Naive thymus-derived CD8-positive, alpha-beta T cell (primary cell): ENCODE results near the gene FOXO6. TPM values are rescaled to one million over a fixed set of nuclear protein-coding genes. Genes with fewer than 3 reads are reported as not detected.
"Not testable (repeated sequence)": the region's sequence is repeated elsewhere in the genome, so short reads cannot be mapped to it uniquely, and the experiment has no call there.

Experiments used
- ATAC-seq, 2 donors: fragments of 150-1000 bp; cut with Tn5 transposase in 1 of 2; sonication (Bioruptor Pico), chemical (Tn5 transposase) in 1 of 2; 1 replicate in 1 of 2; 2 replicates in 1 of 2; pipeline ENCODE4 v1.10.0; 2021; ENCODE audit warnings: mild to moderate bottlenecking in 2 of 2, moderate library complexity in 2 of 2
- POLR2A ChIA-PET: fragments of 350-600 bp; sonication (Branson Sonifier 250); formaldehyde crosslinking; loops from one replicate; lab custom pipeline; 2021; ENCODE audit warnings: antibody characterized with exemption; lab: Charles Lee
- DNase-seq, 10 donors: peaks; one replicate each; pipeline versions ENCODE4 v3.0.0 to v3.0.0-alpha.2; 2020 to 2022
- H3K27ac Mint-ChIP-seq, 10 donors: one replicate each; pipeline ENCODE4 v1.8.0; 2020 to 2022; ENCODE audit warnings: mild to moderate bottlenecking in 10 of 10, mixed read lengths in 10 of 10, moderate library complexity in 4 of 10, inconsistent platforms in 1 of 10
- H3K27me3 Mint-ChIP-seq, 5 donors: one replicate each; pipeline ENCODE4 v1.8.0; 2021 to 2022; ENCODE audit warnings: mixed read lengths in 5 of 5
- H3K36me3 Mint-ChIP-seq, 3 donors: one replicate each; pipeline ENCODE4 v1.8.0; 2020 to 2022; ENCODE audit warnings: mixed read lengths in 3 of 3, mild to moderate bottlenecking in 2 of 3, inconsistent platforms in 1 of 3
- H3K4me1 Mint-ChIP-seq, 4 donors: one replicate each; pipeline ENCODE4 v1.8.0; 2021 to 2022; ENCODE audit warnings: mixed read lengths in 4 of 4
- H3K4me3 Mint-ChIP-seq, 10 donors: one replicate each; pipeline ENCODE4 v1.8.0; 2020 to 2022; ENCODE audit warnings: mild to moderate bottlenecking in 10 of 10, mixed read lengths in 10 of 10, moderate library complexity in 6 of 10, inconsistent platforms in 1 of 10
- H3K9me3 Mint-ChIP-seq, 9 donors: one replicate each; pipeline ENCODE4 v1.8.0; 2020 to 2022; ENCODE audit warnings: mixed read lengths in 9 of 9, mild to moderate bottlenecking in 3 of 9, inconsistent platforms in 1 of 9, moderate library complexity in 1 of 9
- polyA plus RNA-seq, 3 donors: library from polyadenylated mRNA; unstranded; fragments of 300-500 nt; fragmentation: Illumina TruSeq; gene quantifications; one replicate each; pipeline ENCODE4 v1.2.3, GENCODE V29; 2021
- total RNA-seq, 8 experiments: library from RNA in 2 of 8; stranded (reverse) in 2 of 8; gene quantifications; one replicate each; pipeline ENCODE4 v1.2.3 and lab custom pipeline; 2021 to 2026

FOXO6 gene
- total and polyA plus RNA-seq, 5 experiments from 2014 or later = 0.19 TPM; not detected in 4

DNA sequence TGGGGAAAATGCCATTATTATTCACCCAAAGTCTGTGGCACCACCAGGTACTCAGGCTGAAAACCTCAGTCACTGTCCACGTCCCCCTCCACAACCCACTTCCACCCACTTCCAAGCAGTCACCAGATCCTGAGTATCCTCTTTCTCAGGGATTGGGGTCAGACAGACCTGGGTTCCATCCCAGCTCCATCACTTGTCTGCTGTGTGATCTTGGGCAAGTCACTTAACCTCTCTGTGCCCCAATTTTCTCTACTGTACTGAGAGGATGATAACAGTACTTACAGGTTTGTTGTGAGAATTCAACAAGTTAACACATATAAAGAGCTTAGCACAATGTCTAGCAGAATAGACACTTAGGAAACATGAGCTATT, 29.7 kb upstream of the FOXO6 start:
- no peaks in the 10 kb centered on the region for H3K36me3 Mint-ChIP-seq
- DNase-seq (no peak), ATAC-seq (no peak)
- H3K4me1 Mint-ChIP-seq = no peaks in the 10 kb centered on the region
- peaks cover 2 to 15% (median 8%) of the 10 kb centered on the region in 5 donors for H3K27me3 Mint-ChIP-seq
- H3K4me3 Mint-ChIP-seq = no peak overlapping the region
- peaks cover 0 to 7% (median 3%) of the 10 kb centered on the region in 9 donors for H3K9me3 Mint-ChIP-seq
- no peak overlapping the region for H3K27ac Mint-ChIP-seq
- POLR2A ChIA-PET = no interaction called here

DNA sequence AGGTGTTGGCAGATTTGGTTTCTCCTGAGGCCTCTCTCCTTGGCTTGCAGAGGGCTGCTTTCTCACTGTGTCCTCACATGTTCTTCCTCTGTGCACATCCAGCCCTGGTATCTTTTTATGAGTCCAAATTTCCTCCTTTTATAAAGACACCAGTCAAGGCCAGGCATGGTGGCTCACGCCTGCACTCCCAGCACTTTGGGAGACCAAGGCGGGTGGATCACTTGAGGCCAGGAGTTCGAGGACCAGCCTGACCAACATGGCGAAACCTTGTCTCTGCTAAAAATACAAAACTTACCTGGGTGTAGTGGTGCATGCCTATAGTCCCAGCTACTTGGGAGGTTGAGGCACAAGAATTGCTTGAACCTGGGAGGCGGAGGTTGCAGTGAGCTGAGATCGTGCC, 29.1 kb upstream of the FOXO6 start:
- H3K36me3 Mint-ChIP-seq, ATAC-seq, H3K27ac Mint-ChIP-seq, H3K4me1 Mint-ChIP-seq, H3K9me3 Mint-ChIP-seq, POLR2A ChIA-PET, DNase-seq, H3K4me3 Mint-ChIP-seq: not testable (repeated sequence)
- peaks cover 4 to 21% (median 11%) of the 10 kb centered on the region in 5 donors for H3K27me3 Mint-ChIP-seq

DNA sequence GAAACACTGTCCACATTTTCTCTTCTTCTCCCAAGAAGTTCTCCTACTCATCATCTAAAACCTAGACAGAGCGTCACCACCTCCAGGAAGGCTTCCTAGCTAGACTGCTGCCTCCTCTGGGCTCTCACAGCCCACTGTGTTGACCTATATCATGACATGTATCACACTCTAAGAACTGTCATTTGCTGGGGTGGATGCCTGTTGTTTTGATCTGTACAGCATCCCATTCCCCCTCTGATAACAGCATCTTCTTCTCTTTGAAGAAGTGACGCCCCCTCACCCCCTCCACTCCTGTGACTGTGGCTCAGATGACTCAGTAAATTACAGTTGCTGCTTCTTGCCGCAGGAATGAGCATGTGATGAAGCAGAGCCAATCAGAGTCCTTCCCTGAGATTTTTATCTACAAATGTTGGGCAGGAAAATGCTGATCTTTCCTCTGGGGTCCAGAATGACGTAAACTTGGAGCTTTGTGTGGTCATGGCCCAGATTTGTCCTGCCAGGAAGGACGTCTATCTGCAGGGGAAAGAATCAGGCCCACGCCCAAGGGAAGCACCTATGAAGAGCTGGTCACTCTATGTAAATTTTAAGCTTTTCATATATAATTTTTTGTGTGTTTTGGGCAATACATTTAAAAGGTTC, 28.0 kb upstream of the FOXO6 start:
- Mint-ChIP-seq H3K36me3 (no peaks in the 10 kb centered on the region), H3K4me3 (no peak overlapping the region), H3K9me3 (peaks cover 0 to 13% (median 5%) of the 10 kb centered on the region in 9 donors), H3K27me3 (peaks cover 4 to 25% (median 12%) of the 10 kb centered on the region in 5 donors), H3K4me1 (no peaks in the 10 kb centered on the region), H3K27ac (peak overlapping the region in 1 of 10 donors; percentile 25)
- ATAC-seq (no peak), DNase-seq (no peak)
- POLR2A ChIA-PET = no interaction called here

DNA sequence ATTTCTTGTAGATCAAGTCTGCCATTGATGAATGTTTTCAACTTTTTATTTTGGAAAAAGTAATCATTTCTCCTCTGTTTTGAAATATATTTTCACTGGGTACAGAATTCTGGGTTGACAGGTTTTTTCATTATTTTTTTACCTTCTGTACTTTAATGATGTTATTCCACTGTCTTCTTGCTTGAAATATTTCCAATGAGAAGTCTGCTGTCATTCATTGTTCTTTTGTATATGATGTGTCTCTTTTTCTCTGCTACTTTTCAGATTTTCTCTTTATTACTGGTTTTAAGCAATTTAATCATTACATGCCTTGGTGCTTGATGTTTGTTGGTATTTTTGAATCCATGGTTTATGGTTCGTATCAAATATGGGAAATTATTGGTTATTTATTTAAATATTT, 22.4 kb upstream of the FOXO6 start:
- peaks cover 0 to 8% (median 2%) of the 10 kb centered on the region in 3 donors for H3K36me3 Mint-ChIP-seq
- peaks cover 0 to 38% (median 19%) of the 10 kb centered on the region in 9 donors for H3K9me3 Mint-ChIP-seq
- no peak overlapping the region for H3K4me3 Mint-ChIP-seq
- ATAC-seq (no peak), DNase-seq (no peak)
- H3K27ac Mint-ChIP-seq = no peak overlapping the region
- POLR2A ChIA-PET = no interaction called here
- peaks cover 0 to under 1% (median 0%) of the 10 kb centered on the region in 4 donors for H3K4me1 Mint-ChIP-seq
- H3K27me3 Mint-ChIP-seq = peaks cover 10 to 49% (median 23%) of the 10 kb centered on the region in 5 donors

DNA sequence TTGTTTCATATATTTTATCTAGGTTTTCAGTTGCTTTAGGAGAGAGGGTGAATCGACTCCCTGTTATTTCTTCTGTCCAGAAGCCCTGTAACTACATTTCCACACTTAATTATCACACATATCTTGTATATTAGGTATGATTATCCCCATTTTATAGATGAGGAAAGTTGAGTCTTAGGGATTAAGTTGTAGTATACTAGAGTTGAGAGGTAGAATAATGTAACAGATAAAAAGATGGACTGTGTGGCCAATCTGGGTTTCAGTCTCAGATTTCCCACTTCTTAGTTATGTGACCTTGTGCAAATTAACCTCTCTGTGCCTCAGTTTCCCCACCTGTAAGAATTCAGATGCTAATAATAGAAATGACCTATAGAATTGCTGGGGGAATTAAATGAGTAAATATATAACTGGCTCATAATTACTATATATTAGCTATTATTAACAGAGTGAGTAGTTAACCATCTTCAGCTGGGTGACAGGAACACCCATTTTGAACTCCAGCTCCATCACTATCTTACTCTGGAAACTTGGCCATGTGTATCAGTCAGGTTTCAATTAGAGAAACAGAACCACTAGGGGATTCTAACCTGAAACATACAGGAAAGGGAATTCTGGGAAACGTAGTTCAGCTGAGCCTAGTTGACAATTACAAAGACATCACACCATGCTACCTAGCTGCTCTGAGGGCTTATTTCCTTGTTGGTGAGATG, 20.4 kb upstream of the FOXO6 start:
- DNase-seq (no peak), ATAC-seq (no peak)
- H3K27ac Mint-ChIP-seq = no peak overlapping the region
- POLR2A ChIA-PET = no interaction called here
- peaks cover 0 to 8% (median 2%) of the 10 kb centered on the region in 3 donors for H3K36me3 Mint-ChIP-seq
- H3K4me3 Mint-ChIP-seq = no peak overlapping the region
- H3K27me3 Mint-ChIP-seq = peaks cover 4 to 40% (median 24%) of the 10 kb centered on the region in 5 donors
- peaks cover 1 to 12% (median 7%) of the 10 kb centered on the region in 4 donors for H3K4me1 Mint-ChIP-seq
- H3K9me3 Mint-ChIP-seq = peaks cover 0 to 31% (median 16%) of the 10 kb centered on the region in 9 donors

DNA sequence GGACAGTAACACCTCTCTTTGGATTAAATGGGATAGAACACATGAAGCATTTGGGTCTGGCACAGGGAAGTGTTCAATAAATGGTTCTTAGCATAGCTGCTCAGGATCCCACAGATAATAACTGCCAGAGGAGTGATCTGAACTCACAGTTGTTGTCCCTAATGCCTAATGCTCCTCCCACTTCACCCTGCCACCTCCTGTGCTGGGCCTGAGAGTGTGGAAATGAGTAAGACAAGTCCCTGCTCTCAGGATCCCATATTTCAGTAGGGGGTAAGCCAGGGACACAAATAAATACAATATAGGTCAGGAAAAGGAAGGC, 19.9 kb upstream of the FOXO6 start:
- DNase-seq = no peak
- Mint-ChIP-seq H3K27me3 (peaks cover 3 to 35% (median 23%) of the 10 kb centered on the region in 5 donors), H3K27ac (no peak overlapping the region), H3K36me3 (peaks cover 0 to 8% (median 2%) of the 10 kb centered on the region in 3 donors), H3K4me3 (no peak overlapping the region), H3K4me1 (peaks cover 1 to 12% (median 7%) of the 10 kb centered on the region in 4 donors), H3K9me3 (peaks cover 0 to 31% (median 16%) of the 10 kb centered on the region in 9 donors)
- POLR2A ChIA-PET = no interaction called here
- no peak for ATAC-seq

DNA sequence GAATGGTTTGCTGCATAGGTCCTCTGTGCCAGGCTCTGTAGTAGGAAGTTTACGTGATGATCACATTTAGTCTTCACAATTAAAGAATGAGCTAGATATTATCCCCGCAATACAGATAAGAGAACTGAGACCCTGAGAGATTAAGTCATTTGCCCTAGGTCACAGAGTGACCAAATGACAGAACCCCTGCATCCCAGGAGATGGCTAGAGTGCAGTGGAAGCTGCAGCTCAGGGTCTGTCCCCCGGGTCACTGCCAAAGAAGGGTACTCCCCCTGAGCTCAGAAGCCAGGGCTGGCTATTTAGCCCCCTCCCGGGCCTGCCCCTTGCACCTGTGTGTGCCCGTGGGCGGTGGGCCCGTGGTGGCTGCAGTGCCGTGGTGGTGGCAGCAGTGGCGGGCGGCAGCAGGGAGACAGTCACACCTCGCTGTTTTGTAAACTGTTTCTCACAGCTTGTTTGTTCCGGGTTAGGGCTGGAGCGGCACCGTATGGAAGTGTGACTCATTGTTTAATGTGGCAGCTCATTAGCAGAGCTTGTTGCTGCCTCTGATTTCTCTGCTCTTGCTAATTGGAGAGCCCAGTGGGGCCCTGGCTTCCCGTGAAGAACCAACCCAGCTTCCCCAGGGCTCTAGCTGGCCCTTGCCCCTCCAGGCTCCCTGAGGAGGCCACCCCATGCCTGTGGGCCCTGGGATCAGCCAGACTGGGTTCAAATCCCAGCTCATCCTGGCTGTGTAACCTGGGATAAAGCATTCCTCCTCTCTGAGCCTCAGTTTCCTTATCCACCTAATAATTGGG, 19.3 kb upstream of the FOXO6 start:
- H3K4me3 Mint-ChIP-seq = no peak overlapping the region
- no peak overlapping the region for H3K27ac Mint-ChIP-seq
- DNase-seq (no peak), ATAC-seq (no peak)
- H3K36me3 Mint-ChIP-seq = peaks cover 0 to 8% (median 2%) of the 10 kb centered on the region in 3 donors
- peaks cover 1 to 12% (median 7%) of the 10 kb centered on the region in 4 donors for H3K4me1 Mint-ChIP-seq
- peaks cover 2 to 29% (median 20%) of the 10 kb centered on the region in 5 donors for H3K27me3 Mint-ChIP-seq
- peaks cover 0 to 31% (median 16%) of the 10 kb centered on the region in 9 donors for H3K9me3 Mint-ChIP-seq
- POLR2A ChIA-PET = no interaction called here

DNA sequence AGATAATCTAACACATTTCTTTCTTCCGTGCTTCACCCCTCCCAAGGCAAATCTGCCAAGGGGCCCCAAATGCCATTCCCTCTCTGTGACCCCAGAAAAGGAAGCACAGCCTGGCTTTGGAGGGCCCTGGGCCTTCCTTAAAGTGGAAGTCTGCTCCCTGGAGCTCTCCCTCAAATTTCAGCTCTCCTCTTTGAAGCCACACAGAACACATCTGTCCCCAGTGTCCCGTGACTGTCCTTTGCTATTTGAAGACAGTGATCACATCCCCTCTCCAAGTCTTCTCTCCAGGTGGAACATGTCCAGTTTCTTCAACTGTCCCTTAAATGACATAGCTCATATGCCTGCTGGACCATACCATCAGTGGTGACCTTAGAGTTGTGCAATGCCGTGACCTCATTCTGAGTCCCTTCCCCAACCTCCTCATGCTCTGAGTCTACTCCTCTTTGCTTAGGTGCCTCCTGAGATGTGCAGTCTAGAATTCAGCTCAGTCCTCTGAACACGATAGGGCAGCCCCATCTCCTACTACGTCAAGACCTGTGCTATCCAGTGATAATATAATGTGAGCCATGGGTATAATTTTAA, 18.4 kb upstream of the FOXO6 start:
- Mint-ChIP-seq H3K27me3 (peaks cover 2 to 25% (median 22%) of the 10 kb centered on the region in 5 donors), H3K27ac (no peak overlapping the region), H3K9me3 (peaks cover 0 to 29% (median 16%) of the 10 kb centered on the region in 9 donors), H3K36me3 (peaks cover 0 to 8% (median 2%) of the 10 kb centered on the region in 3 donors), H3K4me3 (no peak overlapping the region), H3K4me1 (peaks cover 1 to 12% (median 7%) of the 10 kb centered on the region in 4 donors)
- ATAC-seq (no peak), DNase-seq (no peak)
- POLR2A ChIA-PET = no interaction called here

DNA sequence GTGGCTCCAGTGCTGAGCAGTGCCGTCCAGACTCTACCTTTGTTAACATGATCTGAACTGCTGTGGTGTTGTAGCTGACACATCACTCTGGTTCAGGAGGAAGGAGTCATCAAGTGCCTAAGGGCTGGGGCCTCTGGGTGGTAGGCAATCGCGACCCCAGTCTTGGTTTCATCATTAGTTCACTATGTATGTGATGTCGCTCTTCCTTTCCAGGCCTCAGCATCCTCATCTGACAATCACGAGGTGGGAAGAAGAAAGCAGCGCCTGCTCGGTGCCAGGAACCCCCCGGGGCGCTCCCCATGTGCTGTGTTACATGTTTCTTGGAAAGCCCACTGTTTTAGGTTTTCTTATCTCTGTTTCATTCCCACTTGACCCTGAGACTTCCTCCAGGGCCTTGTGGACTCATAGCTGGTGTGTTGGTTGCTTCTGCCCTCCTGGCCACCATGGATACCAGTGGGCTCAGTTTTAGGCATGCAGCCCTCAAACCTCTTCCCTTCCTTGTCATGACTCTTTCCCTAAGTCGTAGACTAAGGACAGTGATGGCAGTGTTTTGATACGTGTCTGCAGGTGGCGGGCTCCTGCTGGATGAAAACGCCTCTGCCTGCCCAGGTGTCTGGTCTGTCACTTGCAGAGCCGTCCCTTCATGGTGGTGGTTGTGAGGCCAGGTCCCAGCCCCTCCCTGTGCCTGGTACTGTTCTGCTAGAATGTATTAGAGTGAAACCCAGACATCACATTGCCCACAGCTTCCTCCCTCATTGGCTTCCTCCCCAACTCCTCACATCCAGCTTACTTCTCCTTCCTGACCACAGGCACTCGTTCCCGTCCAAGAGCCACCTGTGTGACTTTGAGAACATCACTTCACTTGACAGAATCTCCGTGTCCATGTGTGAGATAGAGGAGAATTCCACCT, 17.2 kb upstream of the FOXO6 start:
- peak overlapping the region in 1 of 10 donors; percentile 15 for H3K4me3 Mint-ChIP-seq
- H3K27me3 Mint-ChIP-seq = peaks cover 2 to 24% (median 19%) of the 10 kb centered on the region in 5 donors
- POLR2A ChIA-PET = no interaction called here
- H3K27ac Mint-ChIP-seq = peak overlapping the region in 3 of 10 donors; percentile 56 to 60 (median 59)
- no peak for DNase-seq
- peaks cover 1 to 12% (median 7%) of the 10 kb centered on the region in 4 donors for H3K4me1 Mint-ChIP-seq
- peaks cover 0 to 8% (median 0%) of the 10 kb centered on the region in 3 donors for H3K36me3 Mint-ChIP-seq
- peaks cover 0 to 17% (median 4%) of the 10 kb centered on the region in 9 donors for H3K9me3 Mint-ChIP-seq
- no peak for ATAC-seq

DNA sequence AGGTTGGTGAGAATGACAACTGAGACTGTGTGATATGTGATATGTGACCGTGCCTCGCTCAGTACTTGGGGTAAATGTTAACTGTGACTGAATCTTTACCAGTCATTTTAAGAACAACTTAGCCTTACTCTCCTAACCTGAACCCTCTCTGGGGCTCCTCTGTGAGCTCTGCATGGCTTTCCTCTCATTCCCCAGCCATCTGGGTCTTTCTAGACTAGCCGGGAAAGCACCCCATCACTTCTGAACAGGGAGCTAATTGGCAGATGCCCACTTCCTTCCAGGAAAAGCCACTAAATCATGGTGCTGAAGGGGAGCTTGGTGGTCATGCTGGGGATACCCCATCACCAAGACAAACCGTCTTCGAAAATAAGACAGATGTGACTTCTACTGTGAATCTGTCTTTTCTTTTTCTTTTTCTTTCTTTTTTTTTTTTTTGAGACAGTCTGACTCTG, 16.5 kb upstream of the FOXO6 start:
- Mint-ChIP-seq H3K4me1 (peaks cover 1 to 12% (median 7%) of the 10 kb centered on the region in 4 donors), H3K9me3 (peaks cover 0 to 11% (median 4%) of the 10 kb centered on the region in 9 donors), H3K27ac (peak overlapping the region in 2 of 10 donors; percentile 59 to 60), H3K4me3 (no peak overlapping the region), H3K27me3 (peaks cover 2 to 25% (median 19%) of the 10 kb centered on the region in 5 donors), H3K36me3 (peaks cover 0 to 8% (median 0%) of the 10 kb centered on the region in 3 donors)
- POLR2A ChIA-PET = interaction anchor here (0.7 kb wide), 1 partner anchor 1663 kb away, joined by 3 read pairs; no protein-coding TSS in a partner anchor
- DNase-seq (no peak), ATAC-seq (peak in 1 of 2 donors; percentile 32)

DNA sequence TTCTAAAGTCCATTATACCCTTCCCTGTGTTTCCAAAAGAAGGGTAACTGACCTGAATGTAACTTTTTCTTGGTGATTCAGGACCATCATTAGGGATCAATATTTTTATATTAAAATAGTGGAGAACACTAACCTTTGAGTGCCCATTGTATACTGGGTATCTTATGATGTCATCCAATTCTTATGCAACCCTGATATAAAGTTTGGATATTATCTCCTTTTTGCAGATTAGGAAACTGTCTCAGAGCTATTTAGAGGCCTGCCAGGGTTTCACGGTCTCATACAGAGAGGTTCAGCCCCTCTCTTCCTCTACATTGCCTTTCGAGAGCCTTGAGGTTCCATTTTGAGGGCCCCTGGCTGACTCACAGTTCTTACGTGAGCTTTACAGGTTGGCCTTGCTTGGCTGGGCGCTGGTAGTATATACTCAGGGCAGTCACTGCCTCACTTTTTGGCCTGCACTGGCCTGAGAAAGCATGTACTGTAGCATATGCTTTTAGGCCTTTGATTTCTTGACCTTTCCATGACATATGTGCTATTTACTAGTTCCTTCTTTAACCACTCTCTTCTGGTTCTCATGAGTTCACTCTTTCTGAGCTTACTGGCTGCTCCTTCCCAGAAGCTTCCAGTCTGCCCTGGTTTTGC, 15.7 kb upstream of the FOXO6 start:
- no peak overlapping the region for H3K27ac Mint-ChIP-seq
- DNase-seq = no peak
- peaks cover 0 to 2% (median 0%) of the 10 kb centered on the region in 9 donors for H3K9me3 Mint-ChIP-seq
- no peak for ATAC-seq
- peaks cover 1 to 12% (median 7%) of the 10 kb centered on the region in 4 donors for H3K4me1 Mint-ChIP-seq
- no peaks in the 10 kb centered on the region for H3K36me3 Mint-ChIP-seq
- H3K4me3 Mint-ChIP-seq = no peak overlapping the region
- POLR2A ChIA-PET = interaction anchor here (0.7 kb wide), 1 partner anchor 1662 kb away, joined by 3 read pairs; no protein-coding TSS in a partner anchor
- peaks cover 2 to 34% (median 17%) of the 10 kb centered on the region in 5 donors for H3K27me3 Mint-ChIP-seq
